Endothelial cell of umbilical vein (primary cell): Measurements from ENCODE around the gene SMURF1. TPM values are rescaled to one million over a fixed set of nuclear protein-coding genes. Genes with fewer than 3 reads are reported as not detected.
"Not testable (repeated sequence)": the region's sequence is repeated elsewhere in the genome, so short reads cannot be mapped to it uniquely, and the experiment has no call there.

ENCODE experiments used
- BruUV-seq: library from RNA; stranded (reverse); fragments of 400-500 nt; replicated peaks from 2 replicates; lab custom pipeline; 2021; lab: Mats Ljungman, UMichigan
- CTCF ChIA-PET: fragments of 300-600, 350-600 bp; sonication (Branson Sonifier 250); formaldehyde crosslinking; loops from one replicate; lab custom pipeline; 2021; ENCODE audit warnings: antibody characterized with exemption, inconsistent platforms; lab: Charles Lee
- POLR2A ChIA-PET: fragments of 300-600, 350-600 bp; sonication (Branson Sonifier 250); formaldehyde crosslinking; loops from one replicate; lab custom pipeline; 2021; ENCODE audit warnings: antibody characterized with exemption, inconsistent platforms; lab: Charles Lee
- DNase-seq: peaks from one replicate; pipeline ENCODE4 v3.0.0-alpha.2; 2011; ENCODE audit warnings: low read depth, low spot score
- FAIRE-seq: peaks from 2 replicates; lab custom pipeline; 2011; peaks lifted over from hg19 to GRCh38; lab: Jason Lieb, UNC
- H2AFZ ChIP-seq: 2 replicates; pipeline ENCODE4 v1.6.0; 2012; ENCODE audit warnings: low read depth, low read length, control low read depth, inconsistent platforms
- H3K27ac ChIP-seq: 2 replicates; pipeline ENCODE4 v1.5.1; 2011; ENCODE audit warnings: low read depth, mild to moderate bottlenecking, control low read depth, low read length, moderate library complexity; ENCODE audit not compliant: insufficient read depth
- H3K27me3 ChIP-seq, 2 experiments: 2 replicates each; pipeline versions ENCODE4 v1.6.0 to v1.6.1; 2011; ENCODE audit warnings: low read length in 2 of 2, mixed read lengths in 1 of 2; ENCODE audit not compliant: control insufficient read depth in 2 of 2, insufficient read depth in 2 of 2
- H3K36me3 ChIP-seq, 2 experiments: 2 replicates in 1 of 2; 3 replicates in 1 of 2; pipeline ENCODE4 v1.5.1; 2011; ENCODE audit warnings: low read length in 2 of 2, mild to moderate bottlenecking in 1 of 2, moderate library complexity in 1 of 2; ENCODE audit not compliant: control insufficient read depth in 2 of 2, insufficient read depth in 2 of 2; ENCODE audit errors: extremely low read depth in 1 of 2
- H3K4me1 ChIP-seq: 3 replicates; pipeline ENCODE4 v1.5.1; 2011; ENCODE audit warnings: mild to moderate bottlenecking, low read length; ENCODE audit not compliant: control insufficient read depth, insufficient read depth; ENCODE audit errors: extremely low read depth
- H3K4me2 ChIP-seq: 2 replicates; pipeline ENCODE4 v1.6.1; 2011; ENCODE audit warnings: low read length, control low read depth, mixed read lengths; ENCODE audit not compliant: insufficient read depth
- H3K4me3 ChIP-seq, 3 experiments: fragments of 200-600 bp in 1 of 3; sonication (generic), shearing (Covaris generic) in 1 of 3; replicated peaks in 1 of 3; 2 replicates each; pipeline ENCODE4 v1.5.1; 2011 to 2016; ENCODE audit warnings: control low read depth in 3 of 3, low read length in 3 of 3, mild to moderate bottlenecking in 2 of 3, inconsistent platforms in 1 of 3, low read depth in 1 of 3, moderate library complexity in 1 of 3; ENCODE audit not compliant: insufficient read depth in 1 of 3
- H3K79me2 ChIP-seq: 2 replicates; pipeline ENCODE4 v1.6.0; 2012; ENCODE audit warnings: low read length, inconsistent platforms; ENCODE audit not compliant: control insufficient read depth, insufficient read depth
- H3K9ac ChIP-seq: replicated peaks from 2 replicates; pipeline ENCODE3; 2011; ENCODE audit warnings: low read length, control low read depth; ENCODE audit not compliant: insufficient read depth; ENCODE audit errors: extremely low read depth
- H3K9me1 ChIP-seq: replicated peaks from 3 replicates; pipeline ENCODE4 v1.6.0; 2011; ENCODE audit warnings: mild to moderate bottlenecking, low read length; ENCODE audit not compliant: control insufficient read depth, insufficient read depth; ENCODE audit errors: extremely low read depth
- H3K9me3 ChIP-seq: replicated peaks from 2 replicates; pipeline ENCODE4 v1.5.1; 2012; ENCODE audit warnings: low read length, inconsistent platforms; ENCODE audit not compliant: control insufficient read depth, insufficient read depth
- H4K20me1 ChIP-seq: replicated peaks from 2 replicates; pipeline ENCODE3; 2011; ENCODE audit warnings: mild to moderate bottlenecking, low read length; ENCODE audit not compliant: control insufficient read depth, insufficient read depth; ENCODE audit errors: extremely low read depth
- FOS ChIP-seq: IDR thresholded peaks from 2 replicates; pipeline ENCODE4 v1.6.1; 2011; ENCODE audit warnings: mild to moderate bottlenecking, low read length, moderate library complexity, borderline replicate concordance; ENCODE audit not compliant: insufficient read depth
- POLR2AphosphoS5 ChIP-seq: IDR thresholded peaks from 2 replicates; pipeline ENCODE4 v1.6.1; 2012; ENCODE audit warnings: low read depth, mild to moderate bottlenecking, control low read depth, low read length, moderate library complexity; ENCODE audit not compliant: insufficient read depth
- dilution Hi-C: fragments of 300-500 bp; cut with MboI; formaldehyde crosslinking; loops from one replicate; pipeline ENCODE4 v1.15.0; 2019; ENCODE audit warnings: low sequenced_read_pairs; ENCODE audit not compliant: extremely low pct_ligation_motif_present
- intact Hi-C: fragments of 100-400 bp; cut with micrococcal nuclease; formaldehyde crosslinking; loops from one replicate; pipeline ENCODE4 v1.10.0; 2022
- polyA plus RNA-seq, 4 experiments: library from polyadenylated mRNA; depleted of rRNA in 3 of 4; stranded (reverse) in 3 of 4; unstranded in 1 of 4; fragments of >200 nt; gene quantifications; 2 replicates each; pipeline versions ENCODE4 v1.2.1 to v1.2.3, GENCODE V29; 2011 to 2012; ENCODE audit warnings: missing spikeins in 1 of 4
- total RNA-seq: library from RNA; stranded (reverse); gene quantifications from 2 replicates; pipeline ENCODE4 v1.2.3, GENCODE V29; 2021

SMURF1 gene
- total and polyA plus RNA-seq, 2 donors (not counting 3 experiments of a cell fraction or from before 2014, with no cell fraction given) = 11.5 to 22.8 TPM

- Histone ChIP-seq H4K20me1 (peaks cover 4% of the 10 kb centered on the region), H3K27ac (peak overlapping the region; percentile 87), H3K79me2 (peaks cover 86% of the 10 kb centered on the region), H3K9me3 (no peaks in the 10 kb centered on the region), H3K9ac (no peak overlapping the region), H2AFZ (no peak overlapping the region), H3K36me3 (no peaks in the 10 kb centered on the region), H3K27me3 (no peaks in the 10 kb centered on the region), H3K9me1 (no peaks in the 10 kb centered on the region), H3K4me3 (no peak overlapping the region), H3K4me1 (peaks cover 31% of the 10 kb centered on the region), H3K4me2 (peak overlapping the region; percentile 77)
- dilution Hi-C loops = no loop called here
- DNase-seq (no peak), FAIRE-seq (no peak)
- CTCF ChIA-PET = no interaction called here
- BruUV-seq = no TSS peak
- intact Hi-C loops = loop anchor here (2.0 kb wide), 1 partner anchor 40 kb away; no protein-coding TSS in a partner anchor
- TF ChIP-seq FOS (peak; percentile 31), POLR2AphosphoS5 (no peak)
- POLR2A ChIA-PET = no interaction called here
Observed at GRCh38 chr7:99102361-99102760, 41.5 kb downstream of the SMURF1 start.

- H3K27me3 ChIP-seq, H3K4me3 ChIP-seq, H3K9ac ChIP-seq, H4K20me1 ChIP-seq, H3K27ac ChIP-seq, H3K9me1 ChIP-seq, H3K36me3 ChIP-seq, POLR2A ChIA-PET, dilution Hi-C loops, H2AFZ ChIP-seq, H3K4me2 ChIP-seq, FAIRE-seq, BruUV-seq, DNase-seq, H3K9me3 ChIP-seq, intact Hi-C loops: not testable (repeated sequence)
- H3K4me1 ChIP-seq = peaks cover 24% of the 10 kb centered on the region
- CTCF ChIA-PET = interaction anchor here (1.9 kb wide), 1 partner anchor 8 kb away, joined by 6 read pairs; no protein-coding TSS in a partner anchor
- H3K79me2 ChIP-seq = peaks cover 87% of the 10 kb centered on the region
Observed at GRCh38 chr7:99101516-99101915, 42.4 kb downstream of the SMURF1 start.
